ENCODE data around the gene CCR4.
"Not testable (repeated sequence)": the region's sequence is repeated elsewhere in the genome, so short reads cannot be mapped to it uniquely, and the experiment has no call there.

The CCR4 gene

GRCh38 chr3:32952369-32953077, 1.1 kb downstream of the CCR4 start:
- DNase-seq, result no peak

GRCh38 chr3:32954506-32954905, 3.1 kb downstream of the CCR4 start:
- no peak for DNase-seq

- DNase-seq, result no peak
Measured at GRCh38 chr3:32956750-32957570, 5.5 kb downstream of the CCR4 start.

GRCh38 chr3:32958509-32958908, 7.1 kb downstream of the CCR4 start:
- no peak for DNase-seq

- DNase-seq, result no peak
Measured at GRCh38 chr3:32959371-32959770, 7.9 kb downstream of the CCR4 start.

- no peak for DNase-seq
Measured at GRCh38 chr3:32960404-32961170, 9.1 kb downstream of the CCR4 start.

- no peak for DNase-seq
Measured at GRCh38 chr3:32961189-32961715, 9.8 kb downstream of the CCR4 start.

- DNase-seq, result no peak
Measured at GRCh38 chr3:32963871-32964270, 12.4 kb downstream of the CCR4 start.

- DNase-seq, result not testable (repeated sequence)
Measured at GRCh38 chr3:32964781-32965180, 13.3 kb downstream of the CCR4 start.

GRCh38 chr3:32965617-32966213, 14.3 kb downstream of the CCR4 start:
- DNase-seq, result not testable (repeated sequence)

GRCh38 chr3:32966627-32967026, 15.2 kb downstream of the CCR4 start:
- DNase-seq, result not testable (repeated sequence)

- no peak for DNase-seq
Measured at GRCh38 chr3:32968166-32968919, 16.9 kb downstream of the CCR4 start.

- DNase-seq, result no peak
Measured at GRCh38 chr3:32968920-32969389, 17.5 kb downstream of the CCR4 start.

GRCh38 chr3:32969656-32970055, 18.2 kb downstream of the CCR4 start:
- no peak for DNase-seq

- not testable (repeated sequence) for DNase-seq
Measured at GRCh38 chr3:32971291-32971690, 19.8 kb downstream of the CCR4 start.

GRCh38 chr3:32972482-32973146, 21.2 kb downstream of the CCR4 start:
- no peak for DNase-seq

- DNase-seq, result no peak
Measured at GRCh38 chr3:32973982-32974381, 22.5 kb downstream of the CCR4 start.

- DNase-seq, result no peak
Measured at GRCh38 chr3:32975891-32976595, 24.6 kb downstream of the CCR4 start.

- DNase-seq, result no peak
Measured at GRCh38 chr3:32977861-32978260, 26.4 kb downstream of the CCR4 start.

- no peak for DNase-seq
Measured at GRCh38 chr3:32978331-32978730, 26.9 kb downstream of the CCR4 start.

GRCh38 chr3:32983124-32983523, 31.7 kb downstream of the CCR4 start:
- no peak for DNase-seq

All from GF-D8 (cell line).